A549 (cell line): Measurements from ENCODE around the gene SMIM27.

ENCODE experiments used
- CEBPB ChIP-seq, 2 experiments: fragments of >200 bp in 1 of 2; sonication (Bioruptor Twin) in 1 of 2; formaldehyde crosslinking in 1 of 2; IDR thresholded peaks; 2 replicates each; pipeline ENCODE4 v1.6.1; 2012 to 2016
- CHD2 ChIP-seq: fragments of 150-350 bp; IDR thresholded peaks from 2 replicates; pipeline ENCODE4 v1.6.1; 2014; ENCODE audit warnings: low read length; ENCODE audit not compliant: partially characterized antibody
- CTCF ChIP-seq: fragments of >200 bp; sonication (Bioruptor Twin); formaldehyde crosslinking; IDR thresholded peaks from 3 replicates; pipeline ENCODE4 v1.5.1; 2016
- EP300 ChIP-seq, 2 experiments: fragments of >200 bp; sonication (Bioruptor Twin); formaldehyde crosslinking; IDR thresholded peaks; 2 replicates in 1 of 2; 3 replicates in 1 of 2; pipeline ENCODE4 v1.6.1; 2016 to 2017
- GATA3 ChIP-seq: IDR thresholded peaks from 2 replicates; pipeline ENCODE4 v1.6.1; 2012; ENCODE audit warnings: borderline replicate concordance
- HMGXB4 ChIP-seq: fragments of 250-450 bp; sonication (Bioruptor Pico); IDR thresholded peaks from 2 replicates; pipeline ENCODE4 v1.5.0; 2021; ENCODE audit warnings: mild to moderate bottlenecking, moderate library complexity, borderline replicate concordance
- KDM1A ChIP-seq: fragments of 200-600 bp; sonication (generic); IDR thresholded peaks from 2 replicates; pipeline ENCODE4 v1.6.1; 2016; ENCODE audit warnings: low read depth, mild to moderate bottlenecking
- KDM5A ChIP-seq: fragments of 200-600 bp; sonication (generic); IDR thresholded peaks from 2 replicates; pipeline ENCODE4 v1.6.1; 2016; ENCODE audit warnings: antibody characterized with exemption, mild to moderate bottlenecking
- MAFK ChIP-seq: fragments of 450-650 bp; IDR thresholded peaks from 2 replicates; pipeline ENCODE4 v1.6.1; 2014; ENCODE audit not compliant: partially characterized antibody
- POLR2A ChIP-seq: IDR thresholded peaks from 2 replicates; pipeline ENCODE4 v1.6.1; 2012; ENCODE audit warnings: mild to moderate bottlenecking, low read length
- SMC3 ChIP-seq: fragments of >200 bp; sonication (Bioruptor Twin); formaldehyde crosslinking; IDR thresholded peaks from 3 replicates; pipeline ENCODE4 v1.6.1; 2018; ENCODE audit warnings: inconsistent platforms
- USF2 ChIP-seq: fragments of 450-650 bp; IDR thresholded peaks from 2 replicates; pipeline ENCODE4 v1.6.1; 2014; ENCODE audit warnings: antibody characterized with exemption
- ZSCAN20 ChIP-seq: fragments of 250-450 bp; sonication (Bioruptor Pico); IDR thresholded peaks from 2 replicates; pipeline ENCODE4 v1.8.0; 2022; ENCODE audit warnings: mild to moderate bottlenecking, moderate library complexity

- no peak for TF ChIP-seq EP300 (IDR thresholded peaks at IDR 0.05)
- no peak for TF ChIP-seq CTCF
- no peak for TF ChIP-seq ZSCAN20
- TF ChIP-seq GATA3, result no peak
- no peak for TF ChIP-seq CHD2
- no peak for TF ChIP-seq CEBPB (IDR thresholded peaks at IDR 0.05)
- no peak for TF ChIP-seq POLR2A
- TF ChIP-seq SMC3, result no peak
- no peak for TF ChIP-seq KDM1A
- no peak for TF ChIP-seq USF2
- TF ChIP-seq HMGXB4 (CRISPR knock-in tag), result no peak
- no peak for TF ChIP-seq MAFK
- no peak for TF ChIP-seq KDM5A
These were observed 21.7 kb downstream of the SMIM27 start for GRCh38 chr9:32573821-32574220.
